Retinal pigment epithelial cell (primary cell): ENCODE data around the gene PITPNM1.
"Not testable (repeated sequence)": the region's sequence is repeated elsewhere in the genome, so short reads cannot be mapped to it uniquely, and the experiment has no call there.

Source experiments
- DNase-seq: peaks from one replicate; pipeline ENCODE4 v3.0.0-alpha.2; 2010; ENCODE audit warnings: low read depth
- H3K4me3 ChIP-seq: 2 replicates; pipeline ENCODE4 v1.5.1; 2011; ENCODE audit warnings: mild to moderate bottlenecking, low read length, control low read depth, moderate library complexity
- TF ChIP-seq, protein P1 (sequence below): conservative IDR thresholded peaks from 2 replicates; pipeline ENCODE4 v1.5.1; 2011; ENCODE audit warnings: low read depth, low read length, control low read depth, inconsistent platforms

PITPNM1 gene

DNA sequence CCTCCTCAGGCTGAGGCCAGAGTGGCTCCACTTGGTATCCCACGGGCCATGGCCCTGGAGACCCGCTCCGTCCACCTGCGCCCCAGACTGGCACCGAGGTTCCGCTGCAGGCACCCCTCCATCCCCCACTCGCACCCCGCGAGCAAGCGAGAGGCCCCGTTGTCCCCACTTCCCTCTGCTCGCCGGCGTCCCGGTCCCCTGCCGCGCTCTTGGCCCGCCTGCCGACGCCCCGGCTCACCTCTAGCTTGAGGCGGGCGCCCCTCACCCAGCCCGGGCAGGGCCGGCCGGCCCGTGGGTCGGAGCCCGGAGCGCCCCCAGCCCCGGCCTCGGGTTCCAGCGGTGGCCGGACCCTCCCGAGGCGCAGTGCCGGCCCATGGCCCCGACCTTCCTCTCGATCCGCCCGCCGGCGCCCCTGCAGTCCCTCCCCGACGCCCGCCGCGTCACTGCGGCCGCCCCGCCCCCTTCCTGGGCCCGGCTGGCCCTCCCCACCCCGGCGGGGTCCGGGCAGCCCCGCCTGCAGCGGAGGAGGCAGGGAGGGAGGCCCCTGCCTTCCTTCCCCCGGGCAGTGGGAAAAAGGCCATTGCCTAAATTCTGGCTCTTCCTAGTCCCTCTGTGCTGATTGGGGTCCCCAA is at the start of gene PITPNM1:
Gene PITPNM1 (minus strand): TSS at position 414 of the 632 bp plus-strand sequence. CDS start 1,183 bp downstream, outside the sequence.
- TF ChIP-seq, protein P1, sequence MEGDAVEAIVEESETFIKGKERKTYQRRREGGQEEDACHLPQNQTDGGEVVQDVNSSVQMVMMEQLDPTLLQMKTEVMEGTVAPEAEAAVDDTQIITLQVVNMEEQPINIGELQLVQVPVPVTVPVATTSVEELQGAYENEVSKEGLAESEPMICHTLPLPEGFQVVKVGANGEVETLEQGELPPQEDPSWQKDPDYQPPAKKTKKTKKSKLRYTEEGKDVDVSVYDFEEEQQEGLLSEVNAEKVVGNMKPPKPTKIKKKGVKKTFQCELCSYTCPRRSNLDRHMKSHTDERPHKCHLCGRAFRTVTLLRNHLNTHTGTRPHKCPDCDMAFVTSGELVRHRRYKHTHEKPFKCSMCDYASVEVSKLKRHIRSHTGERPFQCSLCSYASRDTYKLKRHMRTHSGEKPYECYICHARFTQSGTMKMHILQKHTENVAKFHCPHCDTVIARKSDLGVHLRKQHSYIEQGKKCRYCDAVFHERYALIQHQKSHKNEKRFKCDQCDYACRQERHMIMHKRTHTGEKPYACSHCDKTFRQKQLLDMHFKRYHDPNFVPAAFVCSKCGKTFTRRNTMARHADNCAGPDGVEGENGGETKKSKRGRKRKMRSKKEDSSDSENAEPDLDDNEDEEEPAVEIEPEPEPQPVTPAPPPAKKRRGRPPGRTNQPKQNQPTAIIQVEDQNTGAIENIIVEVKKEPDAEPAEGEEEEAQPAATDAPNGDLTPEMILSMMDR = no peak
- H3K4me3 ChIP-seq = peak within 1 kb of the TSS; percentile 72
- no peak for DNase-seq

DNA sequence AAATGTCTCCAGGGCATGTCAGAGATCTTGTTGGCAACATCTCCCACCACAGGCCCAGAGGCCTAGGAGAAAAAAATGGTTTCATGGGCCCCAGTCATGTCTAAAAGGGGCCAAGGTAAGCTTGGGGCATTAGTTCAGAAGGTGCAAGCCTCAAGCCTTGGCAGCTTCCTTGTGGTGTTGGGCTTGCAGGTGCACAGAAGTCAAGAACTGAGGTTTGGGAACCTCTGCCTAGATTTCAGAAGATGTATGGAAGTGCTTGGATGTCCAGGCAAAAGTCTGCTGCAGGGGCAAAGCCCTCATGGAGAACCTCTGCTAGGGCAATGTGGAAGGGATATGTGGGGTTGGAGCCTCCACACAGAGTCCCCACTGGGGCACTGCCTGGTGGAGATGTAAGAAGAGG is 46.5 kb upstream of the PITPNM1 start:
- H3K4me3 ChIP-seq, DNase-seq: not testable (repeated sequence)

DNA sequence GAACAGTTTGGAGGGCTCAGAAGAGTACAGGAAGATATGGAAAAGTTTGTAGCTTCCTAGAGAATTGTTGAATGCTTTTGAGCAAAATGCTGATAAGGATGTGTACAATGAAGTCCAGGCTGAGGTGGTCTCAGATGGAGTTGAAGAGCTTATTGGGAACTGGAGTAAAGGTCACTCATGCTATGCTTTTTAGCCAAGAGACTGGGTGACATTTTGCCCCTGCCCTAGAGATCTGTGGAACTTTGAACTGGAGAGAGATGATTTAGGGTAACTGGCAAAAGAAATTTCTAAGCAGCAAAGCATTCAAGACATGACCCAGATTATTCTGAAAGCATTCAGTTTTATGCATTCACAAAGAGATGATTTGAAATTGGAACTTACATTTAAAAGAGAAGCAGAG is 46.0 kb upstream of the PITPNM1 start:
- no peak overlapping the region for H3K4me3 ChIP-seq
- DNase-seq = no peak
- TF ChIP-seq, protein P1 = no peak

DNA sequence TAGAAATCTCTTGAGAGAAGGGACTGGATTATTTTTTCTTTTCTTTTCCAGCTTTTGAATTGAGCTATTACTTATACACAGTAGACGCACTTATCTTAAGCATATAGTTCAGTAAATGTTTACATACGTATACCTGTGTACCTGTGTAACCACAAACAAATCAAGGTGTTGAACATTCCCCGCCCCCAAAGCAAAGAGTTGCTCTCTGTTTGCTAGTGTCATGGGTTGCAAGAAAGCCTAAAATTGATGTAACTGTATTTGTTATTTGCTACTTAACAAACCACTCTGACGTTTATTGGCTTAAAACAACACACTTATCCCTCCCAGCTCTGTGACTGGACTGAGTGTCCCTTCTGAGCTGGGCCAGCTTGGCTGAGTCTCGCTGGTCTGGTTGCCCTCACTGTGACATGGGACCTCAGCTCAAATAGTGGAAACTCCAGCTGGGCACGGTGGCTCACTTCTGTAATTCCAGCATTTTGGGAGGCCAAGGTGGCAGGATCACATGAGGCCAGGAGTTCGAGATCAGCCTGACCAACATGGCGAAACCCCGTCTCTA is 43.5 kb upstream of the PITPNM1 start:
- TF ChIP-seq, protein P1 = no peak

DNA sequence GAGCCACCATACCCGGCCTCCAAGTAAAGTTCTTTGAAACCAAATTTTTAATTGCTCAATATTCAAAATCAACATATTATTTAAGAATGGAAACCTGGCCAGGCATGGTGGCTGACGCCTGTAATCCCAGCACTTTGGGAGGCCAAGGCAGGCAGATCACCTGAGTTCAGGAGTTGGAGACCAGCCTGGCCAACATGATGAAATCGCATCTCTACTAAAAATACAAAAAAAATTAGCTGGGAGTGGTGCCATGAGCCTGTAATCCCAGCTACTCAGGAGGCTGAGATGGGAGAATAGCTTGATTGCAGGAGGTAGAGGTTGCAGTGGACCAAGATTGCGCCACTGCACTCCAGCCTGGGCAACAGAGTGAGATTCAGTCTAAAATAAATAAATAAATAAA is 42.9 kb upstream of the PITPNM1 start:
- H3K4me3 ChIP-seq, DNase-seq: not testable (repeated sequence)

More for the DNA sequence above, 43.5 kb upstream of the PITPNM1 start:
- H3K4me3 ChIP-seq = no peak overlapping the region
- DNase-seq = no peak

DNA sequence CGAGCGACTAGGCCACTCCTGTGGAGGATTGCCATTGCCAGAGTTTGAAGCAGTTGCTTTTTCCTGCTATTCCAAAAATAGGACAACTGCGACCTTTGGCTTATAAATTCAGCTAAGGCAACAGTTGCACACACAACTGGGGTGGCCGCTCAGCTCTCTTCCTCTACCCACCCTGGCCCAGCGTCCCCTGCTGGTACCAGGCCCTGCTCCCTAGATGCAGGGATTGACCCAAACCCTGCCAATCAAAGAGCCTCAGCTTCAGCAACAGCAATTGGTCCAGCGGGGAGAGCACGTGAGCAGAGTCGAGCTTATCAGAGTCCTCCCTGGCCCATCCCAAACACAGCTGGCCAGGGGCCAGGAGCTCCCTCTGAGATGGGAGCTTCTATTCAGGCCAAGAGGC is 40.1 kb upstream of the PITPNM1 start:
- TF ChIP-seq, protein P1 = no peak
- DNase-seq = no peak
- H3K4me3 ChIP-seq = no peak overlapping the region

DNA sequence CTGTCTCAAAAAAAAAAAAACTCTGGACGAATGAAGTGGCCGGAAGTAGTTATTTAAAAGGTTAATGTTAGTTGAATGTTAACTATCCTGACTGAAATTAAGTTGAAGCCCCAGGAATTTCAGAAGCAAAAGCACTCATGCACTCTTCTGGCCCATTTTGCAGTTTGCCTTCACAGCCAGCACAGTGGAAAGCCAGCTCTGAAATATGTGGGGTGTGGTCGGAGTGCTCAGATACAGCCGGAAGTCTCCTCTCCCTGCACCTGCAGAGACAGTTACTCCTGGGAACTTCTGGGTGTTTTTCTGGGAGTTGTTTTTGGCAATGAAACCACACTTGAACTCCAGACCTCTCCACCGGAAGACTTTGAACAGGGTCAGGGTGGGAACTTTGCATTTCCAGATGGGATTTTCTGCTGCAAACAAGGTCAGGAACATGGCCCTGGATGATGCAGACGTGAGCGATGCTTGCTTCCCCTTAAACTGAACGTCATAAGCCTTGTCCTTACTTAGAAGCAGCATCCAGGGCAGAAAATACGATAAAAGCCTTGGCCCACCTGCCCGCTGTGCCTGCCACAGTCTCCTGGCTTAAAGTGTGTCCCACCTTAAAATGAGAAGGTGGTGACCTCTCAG is 39.6 kb upstream of the PITPNM1 start:
- H3K4me3 ChIP-seq = no peak overlapping the region
- DNase-seq = no peak
- TF ChIP-seq, protein P1 = no peak

DNA sequence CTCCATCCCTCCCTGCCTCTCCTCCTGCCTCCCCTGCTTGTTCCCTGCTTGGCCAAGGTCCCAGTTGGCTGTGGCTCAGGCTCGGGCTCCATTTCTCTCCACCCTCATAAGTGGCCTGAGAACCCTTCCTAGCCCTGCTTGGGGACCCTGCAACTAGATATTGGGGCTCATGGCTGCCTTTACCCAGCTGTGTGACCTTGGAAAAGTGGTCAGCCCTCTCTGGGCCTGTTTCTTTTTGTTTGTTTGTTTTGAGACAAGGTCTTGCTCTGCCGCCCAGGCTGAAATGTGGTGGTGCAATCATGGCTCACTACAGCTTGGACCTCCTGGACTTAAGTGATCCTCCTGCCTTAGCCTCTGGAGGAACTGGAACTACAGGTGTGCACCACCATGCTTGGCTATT is 38.4 kb upstream of the PITPNM1 start:
- H3K4me3 ChIP-seq = no peak overlapping the region
- no peak for DNase-seq
- TF ChIP-seq, protein P1 = no peak
